ENCODE results near the gene MPPED1. TPM values are rescaled to one million over a fixed set of nuclear protein-coding genes. Genes with fewer than 3 reads are reported as not detected.

MPPED1 gene
- total RNA-seq, 1 donor from 2014 or later: not detected

- H3K4me3 Mint-ChIP-seq (ENCODE audit: unreplicated experiment): no peak overlapping the region
- H3K9me3 Mint-ChIP-seq (ENCODE audit: low read depth): no peaks in the 10 kb centered on the region
- no peaks in the 10 kb centered on the region for H3K36me3 Mint-ChIP-seq (ENCODE audit: low read depth)
- H3K4me1 Mint-ChIP-seq (ENCODE audit: low read depth): no peaks in the 10 kb centered on the region
- no peak for DNase-seq (ENCODE audit: low spot score)
- H3K27me3 Mint-ChIP-seq (ENCODE audit: low read depth): peaks cover 1% of the 10 kb centered on the region
- no peak for TF ChIP-seq CTCF (IDR thresholded peaks at IDR 0.05)
- H3K27ac Mint-ChIP-seq (ENCODE audit: unreplicated experiment): no peak overlapping the region
These were observed 69.9 kb downstream of the MPPED1 start for GRCh38 chr22:43481568-43482317.

- Mint-ChIP-seq H3K27me3 (ENCODE audit: low read depth) (peaks cover 4% of the 10 kb centered on the region), H3K9me3 (ENCODE audit: low read depth) (no peaks in the 10 kb centered on the region), H3K36me3 (ENCODE audit: low read depth) (no peaks in the 10 kb centered on the region), H3K4me3 (ENCODE audit: unreplicated experiment) (no peak overlapping the region), H3K27ac (ENCODE audit: unreplicated experiment) (no peak overlapping the region), H3K4me1 (ENCODE audit: low read depth) (no peaks in the 10 kb centered on the region)
- peak; percentile 48 for DNase-seq (ENCODE audit: low spot score)
- TF ChIP-seq CTCF (IDR thresholded peaks at IDR 0.05): no peak
These were observed 70.5 kb downstream of the MPPED1 start for GRCh38 chr22:43482318-43482625.

- Mint-ChIP-seq H3K36me3 (ENCODE audit: low read depth) (no peaks in the 10 kb centered on the region), H3K27me3 (ENCODE audit: low read depth) (peaks cover 4% of the 10 kb centered on the region), H3K27ac (ENCODE audit: unreplicated experiment) (no peak overlapping the region), H3K4me1 (ENCODE audit: low read depth) (no peaks in the 10 kb centered on the region), H3K9me3 (ENCODE audit: low read depth) (no peaks in the 10 kb centered on the region), H3K4me3 (ENCODE audit: unreplicated experiment) (no peak overlapping the region)
- no peak for TF ChIP-seq CTCF (IDR thresholded peaks at IDR 0.05)
- DNase-seq (ENCODE audit: low spot score): no peak
These were observed 71.5 kb downstream of the MPPED1 start for GRCh38 chr22:43483266-43483665.

GRCh38 chr22:43483669-43484068, 71.9 kb downstream of the MPPED1 start:
- no peaks in the 10 kb centered on the region for H3K9me3 Mint-ChIP-seq (ENCODE audit: low read depth)
- no peaks in the 10 kb centered on the region for H3K4me1 Mint-ChIP-seq (ENCODE audit: low read depth)
- H3K27me3 Mint-ChIP-seq (ENCODE audit: low read depth): peaks cover 4% of the 10 kb centered on the region
- no peaks in the 10 kb centered on the region for H3K36me3 Mint-ChIP-seq (ENCODE audit: low read depth)
- no peak overlapping the region for H3K27ac Mint-ChIP-seq (ENCODE audit: unreplicated experiment)
- no peak overlapping the region for H3K4me3 Mint-ChIP-seq (ENCODE audit: unreplicated experiment)
- TF ChIP-seq CTCF (IDR thresholded peaks at IDR 0.05): no peak
- DNase-seq (ENCODE audit: low spot score): no peak

- peaks cover 4% of the 10 kb centered on the region for H3K27me3 Mint-ChIP-seq (ENCODE audit: low read depth)
- no peaks in the 10 kb centered on the region for H3K9me3 Mint-ChIP-seq (ENCODE audit: low read depth)
- no peak overlapping the region for H3K27ac Mint-ChIP-seq (ENCODE audit: unreplicated experiment)
- H3K36me3 Mint-ChIP-seq (ENCODE audit: low read depth): no peaks in the 10 kb centered on the region
- H3K4me3 Mint-ChIP-seq (ENCODE audit: unreplicated experiment): no peak overlapping the region
- no peak for TF ChIP-seq CTCF (IDR thresholded peaks at IDR 0.05)
- no peaks in the 10 kb centered on the region for H3K4me1 Mint-ChIP-seq (ENCODE audit: low read depth)
- DNase-seq (ENCODE audit: low spot score): no peak
These were observed 72.4 kb downstream of the MPPED1 start for GRCh38 chr22:43484227-43484626.

Measured in chondrocyte (in vitro differentiated cells).